Superior temporal gyrus (tissue), 1 donor: ENCODE results near the gene BCAS1.
"Not testable (repeated sequence)": the region's sequence is repeated elsewhere in the genome, so short reads cannot be mapped to it uniquely, and the experiment has no call there.

Experiments
- DNase-seq: peaks from one replicate; pipeline ENCODE4 v3.0.0-alpha.2; 2016; ENCODE audit errors: extremely low spot score

The BCAS1 gene

GRCh38 chr20:53985150-53985518, 85.3 kb downstream of the BCAS1 start:
- DNase-seq, result no peak

GRCh38 chr20:53984356-53985149, 85.8 kb downstream of the BCAS1 start:
- peak; percentile 57 for DNase-seq

- DNase-seq, result no peak
Measured at GRCh38 chr20:53983401-53983800, 87.0 kb downstream of the BCAS1 start.

GRCh38 chr20:53982624-53983023, 87.8 kb downstream of the BCAS1 start:
- DNase-seq, result no peak

- no peak for DNase-seq
Measured at GRCh38 chr20:53981752-53982437, 88.5 kb downstream of the BCAS1 start.

GRCh38 chr20:53981130-53981529, 89.3 kb downstream of the BCAS1 start:
- DNase-seq, result no peak

GRCh38 chr20:53980031-53980465, 90.3 kb downstream of the BCAS1 start:
- DNase-seq, result no peak

- no peak for DNase-seq
Measured at GRCh38 chr20:53978497-53978896, 91.9 kb downstream of the BCAS1 start.

- DNase-seq, result no peak
Measured at GRCh38 chr20:53977391-53977790, 93.0 kb downstream of the BCAS1 start.

GRCh38 chr20:53975761-53976160, 94.6 kb downstream of the BCAS1 start:
- DNase-seq, result no peak

GRCh38 chr20:53974785-53975555, 95.4 kb downstream of the BCAS1 start:
- no peak for DNase-seq

- not testable (repeated sequence) for DNase-seq
Measured at GRCh38 chr20:53973882-53974281, 96.5 kb downstream of the BCAS1 start.

- DNase-seq, result no peak
Measured at GRCh38 chr20:53972179-53972578, 98.2 kb downstream of the BCAS1 start.

- no peak for DNase-seq
Measured at GRCh38 chr20:53971096-53971683, 99.2 kb downstream of the BCAS1 start.

GRCh38 chr20:53970232-53970631, 100.2 kb downstream of the BCAS1 start:
- no peak for DNase-seq

GRCh38 chr20:53967527-53967926, 102.9 kb downstream of the BCAS1 start:
- no peak for DNase-seq

- DNase-seq, result no peak
Measured at GRCh38 chr20:53966774-53967398, 103.5 kb downstream of the BCAS1 start.

GRCh38 chr20:53964501-53965253, 105.7 kb downstream of the BCAS1 start:
- DNase-seq, result no peak

- no peak for DNase-seq
Measured at GRCh38 chr20:53964067-53964466, 106.3 kb downstream of the BCAS1 start.

GRCh38 chr20:53963635-53964034, 106.8 kb downstream of the BCAS1 start:
- DNase-seq, result no peak

- no peak for DNase-seq
Measured at GRCh38 chr20:53962388-53962787, 108.0 kb downstream of the BCAS1 start.
